SJSA1 (cell line): Measurements from ENCODE around the gene GABRA6. TPM values are rescaled to one million over a fixed set of nuclear protein-coding genes. Genes with fewer than 3 reads are reported as not detected.

Experiments used
- DNase-seq, 2 experiments: peaks; one replicate each; pipeline ENCODE4 v3.0.0-alpha.2; 2015 to 2020; ENCODE audit warnings: low spot score in 2 of 2, low read depth in 1 of 2
- H3K27ac ChIP-seq: fragments of 250-450 bp; sonication (Bioruptor Pico); 2 replicates; pipeline ENCODE4 v1.5.1; 2020; ENCODE audit warnings: mild to moderate bottlenecking, moderate library complexity
- H3K27me3 ChIP-seq: fragments of 250-450 bp; sonication (Bioruptor Pico); replicated peaks from 2 replicates; pipeline ENCODE4 v1.5.1; 2020; ENCODE audit warnings: mild to moderate bottlenecking, moderate library complexity
- H3K36me3 ChIP-seq: fragments of 250-450 bp; sonication (Bioruptor Pico); 2 replicates; pipeline ENCODE4 v1.5.1; 2020; ENCODE audit warnings: mild to moderate bottlenecking
- H3K4me1 ChIP-seq: fragments of 250-450 bp; sonication (Bioruptor Pico); replicated peaks from 2 replicates; pipeline ENCODE4 v1.6.1; 2021; ENCODE audit warnings: mild to moderate bottlenecking
- H3K4me3 ChIP-seq: fragments of 250-450 bp; sonication (Bioruptor Pico); 2 replicates; pipeline ENCODE4 v1.5.1; 2020; ENCODE audit warnings: mild to moderate bottlenecking
- H3K9me3 ChIP-seq: fragments of 250-450 bp; sonication (Bioruptor Pico); replicated peaks from 2 replicates; pipeline ENCODE4 v1.5.1; 2020; ENCODE audit warnings: mild to moderate bottlenecking
- total RNA-seq: library from RNA; depleted of rRNA; stranded (reverse); fragments of >200 nt; shearing (Covaris generic); gene quantifications from 2 replicates; pipeline ENCODE4 v1.2.3, GENCODE V29; 2014; rRNA removed

GABRA6 gene
- total RNA-seq, 1 experiment from 2014 or later = not detected

DNA sequence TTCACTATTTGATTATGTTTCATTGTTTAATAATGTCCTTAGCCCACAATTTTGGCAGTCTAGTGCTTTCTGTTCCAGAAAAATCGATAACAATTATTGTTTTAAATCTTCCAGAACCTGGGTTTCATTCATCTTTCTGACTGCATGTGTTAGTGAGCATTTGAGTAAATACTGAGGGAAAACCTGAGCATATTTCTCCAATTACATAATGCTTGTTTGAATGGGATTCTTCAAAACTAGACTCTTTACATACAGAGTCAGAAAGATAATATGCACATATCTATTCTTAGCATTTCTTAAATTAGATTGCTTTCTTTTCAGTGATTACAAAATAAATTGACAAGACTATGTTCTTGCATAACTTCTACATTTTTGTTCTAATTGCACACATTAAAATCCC is 21.9 kb downstream of the GABRA6 start:
- H3K27ac ChIP-seq = no peak overlapping the region
- DNase-seq = no peak

DNA sequence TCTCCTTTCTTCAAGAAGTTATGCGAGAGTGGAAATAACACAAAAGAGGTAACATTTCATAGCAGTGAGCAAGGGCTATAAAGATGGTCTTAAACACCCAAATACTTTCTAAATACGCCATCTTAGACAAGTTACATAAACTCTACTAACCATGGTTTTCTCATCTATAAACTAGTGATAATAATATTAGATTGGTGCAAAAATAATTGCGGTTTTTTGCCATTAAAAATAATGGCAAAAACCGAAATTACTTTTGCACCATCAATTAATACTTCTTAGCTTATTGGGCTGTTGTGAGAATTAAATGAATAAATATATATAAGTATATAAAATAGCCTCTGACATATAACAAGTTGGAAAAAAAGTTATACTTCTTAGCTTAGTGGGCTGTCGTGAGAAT is 23.7 kb downstream of the GABRA6 start:
- Histone ChIP-seq H3K36me3 (no peaks in the 10 kb centered on the region), H3K27ac (no peak overlapping the region), H3K4me1 (no peaks in the 10 kb centered on the region), H3K4me3 (no peak overlapping the region), H3K27me3 (no peaks in the 10 kb centered on the region), H3K9me3 (no peaks in the 10 kb centered on the region; the same call in 1 of the 2 replicates)
- no peak for DNase-seq

More for the DNA sequence above, 21.9 kb downstream of the GABRA6 start:
- H3K4me1 ChIP-seq = no peaks in the 10 kb centered on the region
- no peaks in the 10 kb centered on the region for H3K27me3 ChIP-seq
- H3K9me3 ChIP-seq = peaks cover 4% of the 10 kb centered on the region
- H3K36me3 ChIP-seq = no peaks in the 10 kb centered on the region
- H3K4me3 ChIP-seq = no peak overlapping the region

DNA sequence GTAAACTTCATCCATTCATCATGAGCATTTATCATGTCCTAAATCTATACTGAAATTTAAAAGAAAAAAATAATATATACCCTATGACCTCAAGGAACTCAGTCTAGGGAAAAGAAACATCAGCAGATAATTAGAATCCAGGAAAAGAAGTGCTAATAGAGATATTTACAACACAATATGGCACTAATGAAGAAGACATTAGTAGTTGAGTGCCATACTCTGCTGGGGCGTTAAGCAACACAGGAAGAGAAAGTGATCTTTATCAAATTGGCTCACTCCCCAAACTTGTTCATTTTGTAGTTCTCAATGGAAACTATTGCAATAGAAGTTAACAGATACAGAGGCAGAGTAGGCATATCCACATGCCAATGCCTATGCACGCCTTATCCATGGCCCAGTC is 27.5 kb downstream of the GABRA6 start:
- no peak overlapping the region for H3K27ac ChIP-seq
- H3K9me3 ChIP-seq = no peaks in the 10 kb centered on the region; the same call in none of the 2 replicates
- H3K27me3 ChIP-seq = no peaks in the 10 kb centered on the region
- no peaks in the 10 kb centered on the region for H3K4me1 ChIP-seq
- no peak overlapping the region for H3K4me3 ChIP-seq
- no peak for DNase-seq
- H3K36me3 ChIP-seq = no peaks in the 10 kb centered on the region

DNA sequence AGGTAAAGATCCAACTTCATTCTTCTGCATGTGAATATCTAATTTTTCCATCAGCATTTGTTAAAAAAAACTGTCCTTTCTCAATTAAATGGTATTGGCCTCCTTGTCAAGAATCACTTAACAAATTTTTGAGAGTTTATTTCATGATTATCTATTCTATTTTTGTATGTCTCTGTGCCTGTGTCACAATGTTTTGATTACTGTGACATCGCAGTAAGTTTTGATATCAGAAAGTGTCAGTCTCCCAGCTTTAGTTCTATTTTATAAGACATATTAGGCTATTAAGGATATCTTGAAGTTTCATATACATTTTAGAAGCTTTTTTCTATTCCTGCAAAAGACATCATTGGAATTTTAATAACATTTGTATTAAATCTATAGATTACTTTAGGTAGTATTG is 33.6 kb downstream of the GABRA6 start:
- no peaks in the 10 kb centered on the region for H3K4me1 ChIP-seq
- DNase-seq = no peak
- H3K4me3 ChIP-seq = no peak overlapping the region
- no peak overlapping the region for H3K27ac ChIP-seq
- no peaks in the 10 kb centered on the region for H3K36me3 ChIP-seq
- H3K9me3 ChIP-seq = no peaks in the 10 kb centered on the region; the same call in 1 of the 2 replicates
- no peaks in the 10 kb centered on the region for H3K27me3 ChIP-seq

GRCh38 chr5:161720460-161720859 is 34.9 kb downstream of the GABRA6 start:
- Histone ChIP-seq H3K4me3 (no peak overlapping the region), H3K27ac (no peak overlapping the region), H3K9me3 (no peaks in the 10 kb centered on the region; the same call in 1 of the 2 replicates), H3K4me1 (no peaks in the 10 kb centered on the region), H3K36me3 (no peaks in the 10 kb centered on the region), H3K27me3 (no peaks in the 10 kb centered on the region)
- no peak for DNase-seq

DNA sequence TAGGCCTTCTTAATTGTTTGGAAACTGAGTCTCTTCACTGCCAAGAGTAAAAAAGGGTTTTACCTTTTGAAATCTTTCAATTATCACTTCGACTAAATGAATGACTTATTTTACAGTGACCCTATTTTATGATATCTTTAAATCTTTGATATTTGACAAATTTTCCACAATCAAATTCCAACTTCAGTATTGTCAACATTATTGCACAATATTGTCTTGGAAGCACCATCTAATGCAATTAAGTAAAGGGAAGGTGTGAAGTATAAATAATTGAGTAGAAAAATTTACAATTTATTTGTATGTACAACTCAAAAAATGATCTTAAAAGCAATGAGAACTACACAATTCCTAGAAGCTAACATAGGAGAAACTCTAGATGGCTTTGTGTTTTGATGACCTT is 49.2 kb downstream of the GABRA6 start:
- H3K4me3 ChIP-seq = no peak overlapping the region
- no peak for DNase-seq
- H3K9me3 ChIP-seq = peaks cover 11% of the 10 kb centered on the region
- no peak overlapping the region for H3K27ac ChIP-seq
- H3K36me3 ChIP-seq = no peaks in the 10 kb centered on the region
- H3K4me1 ChIP-seq = no peaks in the 10 kb centered on the region
- H3K27me3 ChIP-seq = no peaks in the 10 kb centered on the region

GRCh38 chr5:161740433-161740832 is 54.9 kb downstream of the GABRA6 start:
- DNase-seq = no peak

DNA sequence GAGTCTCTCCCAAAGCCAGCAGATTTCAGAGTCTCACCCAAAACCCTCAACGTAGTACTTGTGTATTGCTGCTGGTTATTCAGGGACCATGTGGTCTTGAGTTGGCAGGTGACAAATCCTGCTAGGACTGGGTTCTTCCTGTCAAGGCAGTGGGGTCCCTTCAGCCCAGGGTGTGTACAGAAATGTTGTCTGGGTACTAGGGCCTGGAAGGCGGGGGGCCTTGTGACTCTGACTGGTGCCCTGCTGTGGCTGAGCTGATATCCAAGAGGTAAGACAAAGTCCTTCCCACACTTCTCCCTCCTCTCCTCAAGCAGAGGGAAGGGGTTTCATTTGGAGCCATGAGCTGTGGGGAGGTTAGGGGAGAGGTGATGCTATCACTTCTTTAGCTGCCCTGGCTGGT is 58.8 kb downstream of the GABRA6 start:
- no peak for DNase-seq
- Histone ChIP-seq H3K27ac (no peak overlapping the region), H3K36me3 (no peaks in the 10 kb centered on the region), H3K27me3 (no peaks in the 10 kb centered on the region), H3K4me1 (no peaks in the 10 kb centered on the region), H3K4me3 (no peak overlapping the region), H3K9me3 (peaks cover 3% of the 10 kb centered on the region; the same call in 1 of the 2 replicates)

More at GRCh38 chr5:161740433-161740832, 54.9 kb downstream of the GABRA6 start:
- Histone ChIP-seq H3K4me3 (no peak overlapping the region), H3K27me3 (no peaks in the 10 kb centered on the region), H3K27ac (no peak overlapping the region), H3K9me3 (peaks cover 7% of the 10 kb centered on the region), H3K4me1 (no peaks in the 10 kb centered on the region), H3K36me3 (no peaks in the 10 kb centered on the region)

DNA sequence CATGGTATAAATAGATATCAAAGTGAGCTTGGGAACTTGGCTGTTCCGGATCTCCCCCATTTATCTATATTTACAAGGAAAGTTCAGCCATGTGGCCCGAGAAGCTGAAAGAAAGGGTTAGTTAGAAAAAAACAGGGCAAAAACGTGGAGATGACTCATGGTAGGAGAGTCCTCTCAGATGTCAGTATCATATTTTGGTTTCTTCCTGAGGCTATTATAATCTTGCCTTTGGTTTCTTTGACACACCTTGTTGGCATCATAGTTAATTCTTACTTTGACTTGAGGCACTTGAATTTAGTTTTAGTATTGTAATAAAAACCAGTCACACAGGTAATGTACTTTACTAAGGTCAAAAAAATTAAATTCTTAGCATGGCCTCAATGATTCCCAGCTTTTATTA is 59.9 kb downstream of the GABRA6 start:
- Histone ChIP-seq H3K9me3 (peaks cover 3% of the 10 kb centered on the region; the same call in 1 of the 2 replicates), H3K36me3 (no peaks in the 10 kb centered on the region), H3K4me1 (no peaks in the 10 kb centered on the region), H3K27me3 (no peaks in the 10 kb centered on the region), H3K27ac (no peak overlapping the region), H3K4me3 (no peak overlapping the region)
- no peak for DNase-seq

DNA sequence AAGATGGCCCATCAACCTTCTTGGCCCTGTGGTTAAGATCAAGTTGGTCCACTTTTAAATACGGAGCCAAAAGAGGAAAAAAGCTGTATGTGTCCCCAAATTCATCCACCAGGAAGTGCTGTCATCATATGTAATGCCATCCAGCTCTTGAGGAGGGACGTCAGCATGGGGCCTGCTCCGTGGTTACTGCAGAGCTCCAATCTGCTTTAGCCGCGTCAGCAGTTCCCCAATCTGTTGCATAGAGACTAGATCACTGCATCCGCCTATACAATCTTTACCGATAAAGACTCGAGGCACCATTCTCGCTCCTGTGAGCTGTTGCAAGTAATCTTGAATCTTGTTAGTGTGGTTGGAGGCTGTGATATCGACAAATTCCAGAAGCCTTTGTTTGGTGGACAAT is 65.7 kb downstream of the GABRA6 start:
- DNase-seq = no peak

More for the DNA sequence above, 65.7 kb downstream of the GABRA6 start:
- no peaks in the 10 kb centered on the region for H3K36me3 ChIP-seq
- no peaks in the 10 kb centered on the region for H3K4me1 ChIP-seq
- H3K4me3 ChIP-seq = no peak overlapping the region
- no peaks in the 10 kb centered on the region for H3K27me3 ChIP-seq
- H3K27ac ChIP-seq = no peak overlapping the region
- H3K9me3 ChIP-seq = peaks cover 8% of the 10 kb centered on the region; the same call in 1 of the 2 replicates

Other genes starting within 250 kb of the GABRA6 start
- gene GABRB2, start 139.0 kb upstream of the GABRA6 start, total RNA-seq = not detected in 2 replicates
- not detected in 2 replicates for gene GABRA1, start 162.4 kb downstream of the GABRA6 start, total RNA-seq